ENCODE results near the gene TRAF3IP1.

Gene TRAF3IP1

GRCh38 chr2:238431456-238431855 lies 111.1 kb downstream of the TRAF3IP1 start:
- in situ Hi-C loops (cut with MboI; ENCODE audit: low sequenced_read_pairs, unreplicated experiment): no loop called here
- TF ChIP-seq CTCF (IDR thresholded peaks at IDR 0.05; ENCODE audit: borderline replicate concordance, control extremely low read depth, extremely low read depth, insufficient read depth, missing control alignments): no peak
- no peak for DNase-seq (ENCODE audit: low spot score)

GRCh38 chr2:238433300-238433915 lies 113.1 kb downstream of the TRAF3IP1 start:
- DNase-seq (ENCODE audit: low spot score): no peak
- in situ Hi-C loops (cut with MboI; ENCODE audit: low sequenced_read_pairs, unreplicated experiment): no loop called here
- no peak for TF ChIP-seq CTCF (IDR thresholded peaks at IDR 0.05; ENCODE audit: borderline replicate concordance, control extremely low read depth, extremely low read depth, insufficient read depth, missing control alignments)

GRCh38 chr2:238433941-238434845 lies 113.9 kb downstream of the TRAF3IP1 start:
- in situ Hi-C loops (cut with MboI; ENCODE audit: low sequenced_read_pairs, unreplicated experiment): no loop called here
- no peak for DNase-seq (ENCODE audit: low spot score)
- no peak for TF ChIP-seq CTCF (IDR thresholded peaks at IDR 0.05; ENCODE audit: borderline replicate concordance, control extremely low read depth, extremely low read depth, insufficient read depth, missing control alignments)

GRCh38 chr2:238434846-238435751 lies 114.8 kb downstream of the TRAF3IP1 start:
- in situ Hi-C loops (cut with MboI; ENCODE audit: low sequenced_read_pairs, unreplicated experiment): no loop called here
- DNase-seq (ENCODE audit: low spot score): no peak
- no peak for TF ChIP-seq CTCF (IDR thresholded peaks at IDR 0.05; ENCODE audit: borderline replicate concordance, control extremely low read depth, extremely low read depth, insufficient read depth, missing control alignments)

GRCh38 chr2:238435752-238436096 lies 115.4 kb downstream of the TRAF3IP1 start:
- DNase-seq (ENCODE audit: low spot score): no peak
- no peak for TF ChIP-seq CTCF (IDR thresholded peaks at IDR 0.05; ENCODE audit: borderline replicate concordance, control extremely low read depth, extremely low read depth, insufficient read depth, missing control alignments)
- in situ Hi-C loops (cut with MboI; ENCODE audit: low sequenced_read_pairs, unreplicated experiment): no loop called here
